Esophagus muscularis mucosa (tissue), 3 donors: ENCODE data around the gene VRK3.

ENCODE experiments used
- POLR2A ChIP-seq: fragments of 450-650 bp; IDR thresholded peaks from one replicate; pipeline ENCODE4 v1.6.1; 2017; ENCODE audit warnings: antibody characterized with exemption, moderate library complexity, mild to moderate bottlenecking, low read depth
- POLR2AphosphoS5 ChIP-seq, 2 donors: sonication (generic); formaldehyde crosslinking; IDR thresholded peaks; one replicate each; pipeline ENCODE4 v1.6.1; 2017; ENCODE audit warnings: antibody characterized with exemption in 2 of 2
- TF ChIP-seq, protein P1 (sequence below), 3 experiments: fragments of 200-600 bp in 2 of 3; fragments of 450-650 bp in 1 of 3; sonication (generic) in 2 of 3; IDR thresholded peaks; one replicate each; pipeline ENCODE4 v1.5.1; 2017 to 2019; ENCODE audit warnings: antibody characterized with exemption in 3 of 3, mild to moderate bottlenecking in 2 of 3, moderate library complexity in 1 of 3

- TF ChIP-seq, protein P1, sequence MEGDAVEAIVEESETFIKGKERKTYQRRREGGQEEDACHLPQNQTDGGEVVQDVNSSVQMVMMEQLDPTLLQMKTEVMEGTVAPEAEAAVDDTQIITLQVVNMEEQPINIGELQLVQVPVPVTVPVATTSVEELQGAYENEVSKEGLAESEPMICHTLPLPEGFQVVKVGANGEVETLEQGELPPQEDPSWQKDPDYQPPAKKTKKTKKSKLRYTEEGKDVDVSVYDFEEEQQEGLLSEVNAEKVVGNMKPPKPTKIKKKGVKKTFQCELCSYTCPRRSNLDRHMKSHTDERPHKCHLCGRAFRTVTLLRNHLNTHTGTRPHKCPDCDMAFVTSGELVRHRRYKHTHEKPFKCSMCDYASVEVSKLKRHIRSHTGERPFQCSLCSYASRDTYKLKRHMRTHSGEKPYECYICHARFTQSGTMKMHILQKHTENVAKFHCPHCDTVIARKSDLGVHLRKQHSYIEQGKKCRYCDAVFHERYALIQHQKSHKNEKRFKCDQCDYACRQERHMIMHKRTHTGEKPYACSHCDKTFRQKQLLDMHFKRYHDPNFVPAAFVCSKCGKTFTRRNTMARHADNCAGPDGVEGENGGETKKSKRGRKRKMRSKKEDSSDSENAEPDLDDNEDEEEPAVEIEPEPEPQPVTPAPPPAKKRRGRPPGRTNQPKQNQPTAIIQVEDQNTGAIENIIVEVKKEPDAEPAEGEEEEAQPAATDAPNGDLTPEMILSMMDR (IDR thresholded peaks at IDR 0.05) = no peak
- TF ChIP-seq POLR2A = no peak
- TF ChIP-seq POLR2AphosphoS5 (IDR thresholded peaks at IDR 0.05) = no peak
Measured at GRCh38 chr19:49997709-49998108, 27.5 kb downstream of the VRK3 start.
